GM12878 (cell line): ENCODE results near the gene CPT2. TPM values are rescaled to one million over a fixed set of nuclear protein-coding genes. Genes with fewer than 3 reads are reported as not detected.

Experiments used
- ATAC-seq: fragments of 200-7000 bp; cut with Tn5 transposase; 3 replicates; pipeline ENCODE4 v1.9.1; 2020; ENCODE audit warnings: mild to moderate bottlenecking, moderate library complexity
- BruUV-seq: library from RNA; stranded (reverse); fragments of 400-500 nt; replicated peaks from 2 replicates; lab custom pipeline; 2021; lab: Mats Ljungman, UMichigan
- CTCF ChIA-PET: fragments of 300-600 bp; sonication (Branson Sonifier 250); formaldehyde crosslinking; extraction: SDS; loops from one replicate; lab custom pipeline; 2021; ENCODE audit warnings: inconsistent platforms; lab: Yijun Ruan, JAX
- POLR2A ChIA-PET: fragments of 350-600 bp; formaldehyde crosslinking; extraction: SDS; loops from one replicate; lab custom pipeline; 2021; ENCODE audit warnings: inconsistent platforms; lab: Charles Lee
- RAD21 ChIA-PET: fragments of 300-600 bp; sonication (Branson Sonifier 250); formaldehyde crosslinking; loops from one replicate; lab custom pipeline; 2023; ENCODE audit warnings: antibody characterized with exemption; ENCODE audit not compliant: unreplicated experiment; lab: Charles Lee
- SMC1A ChIA-PET: fragments of 300-600 bp; sonication (Branson Sonifier 250); formaldehyde crosslinking; loops from one replicate; lab custom pipeline; 2023; ENCODE audit not compliant: unreplicated experiment, uncharacterized antibody; lab: Charles Lee
- DNase-seq: peaks from one replicate; pipeline ENCODE4 v3.0.0-alpha.2; 2011; ENCODE audit warnings: low read depth, low spot score
- FAIRE-seq: peaks from 3 replicates; lab custom pipeline; 2011; peaks lifted over from hg19 to GRCh38; lab: Jason Lieb, UNC
- H2AFZ ChIP-seq: 2 replicates; pipeline ENCODE4 v1.6.0; 2011; ENCODE audit warnings: low read depth, low read length, control low read depth; ENCODE audit not compliant: control insufficient read depth
- H3K27ac ChIP-seq: 2 replicates; pipeline ENCODE4 v1.5.1; 2011; ENCODE audit warnings: control low read depth; ENCODE audit not compliant: control insufficient read depth, insufficient read depth
- H3K27me3 ChIP-seq, 2 experiments: replicated peaks in 1 of 2; 2 replicates each; pipeline versions ENCODE4 v1.6.0 to v1.6.1; 2011; ENCODE audit warnings: low read length in 1 of 2; ENCODE audit not compliant: control insufficient read depth in 2 of 2, insufficient read depth in 2 of 2
- H3K36me3 ChIP-seq, 2 experiments: 2 replicates each; pipeline ENCODE4 v1.5.1; 2011; ENCODE audit warnings: low read length in 1 of 2; ENCODE audit not compliant: control insufficient read depth in 2 of 2, insufficient read depth in 2 of 2
- H3K4me1 ChIP-seq: 2 replicates; pipeline ENCODE4 v1.6.1; 2011; ENCODE audit warnings: mild to moderate bottlenecking, low read length, moderate library complexity, mixed read lengths; ENCODE audit not compliant: control insufficient read depth, insufficient read depth
- H3K4me2 ChIP-seq: 2 replicates; pipeline ENCODE4 v1.6.0; 2011; ENCODE audit warnings: control low read depth; ENCODE audit not compliant: control insufficient read depth, insufficient read depth
- H3K4me3 ChIP-seq: fragments of 200-600 bp; sonication (generic); 2 replicates; pipeline ENCODE4 v1.5.1; 2016
- H3K79me2 ChIP-seq: 2 replicates; pipeline ENCODE4 v1.6.0; 2011; ENCODE audit warnings: low read length; ENCODE audit not compliant: control insufficient read depth, insufficient read depth
- H3K9ac ChIP-seq: 2 replicates; pipeline ENCODE4 v1.8.0; 2011; ENCODE audit warnings: low read length, control low read depth, mixed read lengths; ENCODE audit not compliant: control insufficient read depth, insufficient read depth
- H3K9me3 ChIP-seq: replicated peaks from 3 replicates; pipeline ENCODE4 v1.5.1; 2011; ENCODE audit warnings: mild to moderate bottlenecking, low read length; ENCODE audit not compliant: control insufficient read depth, insufficient read depth
- H4K20me1 ChIP-seq: 2 replicates; pipeline ENCODE4 v1.6.0; 2011; ENCODE audit not compliant: control insufficient read depth, insufficient read depth
- DPF2 ChIP-seq: fragments of 450-650 bp; IDR thresholded peaks from 2 replicates; pipeline ENCODE4 v1.6.1; 2017; ENCODE audit warnings: mild to moderate bottlenecking
- PML ChIP-seq: IDR thresholded peaks from 2 replicates; pipeline ENCODE4 v1.6.1; 2012; ENCODE audit warnings: low read length, inconsistent platforms
- RAD21 ChIP-seq: IDR thresholded peaks from 2 replicates; pipeline ENCODE4 v1.6.1; 2011; ENCODE audit warnings: mild to moderate bottlenecking, low read depth, low read length, moderate library complexity; ENCODE audit not compliant: insufficient read depth
- RFX5 ChIP-seq: IDR thresholded peaks from 2 replicates; pipeline ENCODE4 v1.6.1; 2011; ENCODE audit warnings: low read depth, low read length, improper control_type of control experiment
- SMARCA5 ChIP-seq: fragments of 450-650 bp; IDR thresholded peaks from 2 replicates; pipeline ENCODE4 v1.6.1; 2017; ENCODE audit warnings: mild to moderate bottlenecking
- SP1 ChIP-seq: IDR thresholded peaks from one replicate; pipeline ENCODE4 v1.6.1; 2011; ENCODE audit warnings: low read depth, low read length
- WGBS: methylation state at CpG from one replicate; pipeline ENCODE4 v1.1.6; 2016; ENCODE audit warnings: low lambda C conversion rate; ENCODE audit not compliant: insufficient replicate concordance, insufficient coverage; ENCODE audit errors: missing lambda C conversion rate; 5-methylcytosine and 5-hydroxymethylcytosine counted together
- in situ Hi-C: fragments of 300-500 bp; cut with MboI; formaldehyde crosslinking; loops from 9 replicates; pipeline ENCODE4 v1.14.3; 2018; ENCODE audit warnings: mixed read lengths
- intact Hi-C: fragments of 100-400 bp; cut with micrococcal nuclease; formaldehyde crosslinking; loops from one replicate; pipeline ENCODE4 v1.14.2; 2022; ENCODE audit not compliant: unreplicated experiment
- polyA plus RNA-seq, 11 experiments: library from polyadenylated mRNA; depleted of rRNA in 4 of 11; unstranded in 6 of 11; stranded (reverse) in 5 of 11; fragments of >200 nt; fragmentation: Nextera tagmentation in 4 of 11; fragmentation: Illumina TruSeq in 1 of 11; extraction: Ambion mirVana in 4 of 11; extraction: Trizol in 1 of 11; gene quantifications; 1 replicate in 1 of 11; 2 replicates in 10 of 11; pipeline versions ENCODE4 v1.2.1 to v1.2.3, GENCODE V29; 2011 to 2016; ENCODE audit warnings: inconsistent platforms in 2 of 11, missing spikeins in 2 of 11, low read depth in 1 of 11
- total RNA-seq, 4 experiments: library from RNA; depleted of rRNA in 3 of 4; stranded (reverse); fragments of >200 nt in 3 of 4; fragmentation: Illumina TruSeq in 1 of 4; extraction: Trizol in 1 of 4; gene quantifications; 2 replicates each; pipeline versions ENCODE4 v1.2.1 to v1.2.3, GENCODE V29; 2013 to 2021
- TF ChIP-seq, protein P1 (sequence below): fragments of 450-650 bp; IDR thresholded peaks from 2 replicates; pipeline ENCODE4 v1.6.1; 2016; ENCODE audit warnings: mild to moderate bottlenecking

CPT2 gene
- total and polyA plus RNA-seq, 10 of the 15 experiments (the other 5 are each of a cell fraction or from before 2014, with no cell fraction given): 10.1 to 36.2 (median 26.3) TPM

DNA sequence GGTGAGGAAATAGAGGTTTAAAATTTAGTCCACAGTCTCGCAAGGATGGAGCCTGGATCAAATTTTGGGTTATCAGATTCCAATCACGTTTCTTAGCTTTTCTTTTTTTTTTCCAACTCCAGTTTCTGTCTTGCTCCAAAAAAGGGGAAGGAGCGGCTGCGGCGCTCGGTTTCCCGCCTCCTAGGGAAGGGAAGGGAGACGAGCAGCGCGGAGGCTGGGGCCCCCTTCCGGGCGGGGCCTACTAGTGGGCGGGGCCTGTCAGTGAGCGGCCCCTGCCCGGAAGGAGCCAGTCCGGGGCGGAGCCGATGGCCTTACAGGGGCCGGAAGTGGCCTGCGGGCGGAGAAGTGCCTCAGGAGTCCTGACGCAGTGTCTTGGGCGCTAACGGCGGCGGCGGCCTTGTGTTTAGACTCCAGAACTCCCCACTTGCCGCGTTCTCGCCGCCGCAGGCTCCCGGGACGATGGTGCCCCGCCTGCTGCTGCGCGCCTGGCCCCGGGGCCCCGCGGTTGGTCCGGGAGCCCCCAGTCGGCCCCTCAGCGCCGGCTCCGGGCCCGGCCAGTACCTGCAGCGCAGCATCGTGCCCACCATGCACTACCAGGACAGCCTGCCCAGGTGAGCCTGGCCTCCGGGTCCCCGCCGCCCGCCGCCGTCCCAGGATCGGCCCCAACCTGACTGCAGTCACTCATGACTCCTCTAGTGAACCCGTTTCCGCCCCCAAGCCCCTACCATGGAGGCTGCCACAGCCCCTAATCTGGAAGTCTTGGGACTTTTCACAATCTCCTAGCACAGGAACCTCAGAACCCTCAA lies at the start of gene CPT2 (continued):
- TF ChIP-seq DPF2 (peak; percentile 93), SMARCA5 (peak; percentile 89), SP1 (peak; percentile 24), RFX5 (no peak), PML (peak; percentile 78; the same call in 1 of the 2 replicates)
- TF ChIP-seq, protein P1, sequence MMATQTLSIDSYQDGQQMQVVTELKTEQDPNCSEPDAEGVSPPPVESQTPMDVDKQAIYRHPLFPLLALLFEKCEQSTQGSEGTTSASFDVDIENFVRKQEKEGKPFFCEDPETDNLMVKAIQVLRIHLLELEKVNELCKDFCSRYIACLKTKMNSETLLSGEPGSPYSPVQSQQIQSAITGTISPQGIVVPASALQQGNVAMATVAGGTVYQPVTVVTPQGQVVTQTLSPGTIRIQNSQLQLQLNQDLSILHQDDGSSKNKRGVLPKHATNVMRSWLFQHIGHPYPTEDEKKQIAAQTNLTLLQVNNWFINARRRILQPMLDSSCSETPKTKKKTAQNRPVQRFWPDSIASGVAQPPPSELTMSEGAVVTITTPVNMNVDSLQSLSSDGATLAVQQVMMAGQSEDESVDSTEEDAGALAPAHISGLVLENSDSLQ: peak; percentile 35; the same call in 1 of the 2 replicates

DNA sequence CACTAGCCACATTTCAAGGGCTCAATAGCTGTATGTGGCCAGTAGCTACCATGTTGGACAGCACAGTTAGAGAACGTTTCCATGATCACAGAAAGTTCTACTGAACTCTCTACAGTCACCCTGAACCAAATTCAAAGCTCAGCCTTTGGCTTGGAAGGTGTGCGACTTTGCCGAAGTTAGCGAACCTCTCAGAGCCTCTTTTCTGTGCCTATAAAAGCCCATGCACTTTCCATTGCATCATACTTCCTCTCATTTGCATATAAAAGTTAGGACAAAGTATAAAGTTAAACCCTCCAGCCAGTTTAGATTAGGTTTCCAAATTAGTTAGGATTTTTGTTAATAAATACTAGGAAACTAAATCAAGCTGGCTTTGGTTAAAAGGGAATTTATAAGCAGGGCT lies 49.5 kb upstream of the CPT2 start:
- Histone ChIP-seq H3K4me2 (no peak overlapping the region), H4K20me1 (no peaks in the 10 kb centered on the region; the same call in 1 of the 2 replicates), H3K9me3 (no peaks in the 10 kb centered on the region), H3K79me2 (no peaks in the 10 kb centered on the region), H3K36me3 (no peaks in the 10 kb centered on the region), H3K4me1 (no peaks in the 10 kb centered on the region), H3K9ac (no peak overlapping the region), H3K27ac (no peak overlapping the region), H2AFZ (no peak overlapping the region), H3K27me3 (no peaks in the 10 kb centered on the region; a peak in 1 of 4 replicates), H3K4me3 (no peak overlapping the region)
- SMC1A ChIA-PET: no interaction called here
- intact Hi-C loops (no loop called here), in situ Hi-C loops (no loop called here)
- CTCF ChIA-PET: interaction anchor here (1.4 kb wide), 1 partner anchor 34 kb away, joined by 3 read pairs; no protein-coding TSS in a partner anchor
- RAD21 ChIA-PET: no interaction called here
- WGBS: 30% methylated on average over 4 of the region's 4 CpGs
- no peak for TF ChIP-seq RAD21
- no peak for DNase-seq
- BruUV-seq: no TSS peak
- no peak for FAIRE-seq
- POLR2A ChIA-PET: no interaction called here
- ATAC-seq: no peak
